Endothelial cell (in vitro differentiated cells): ENCODE results near the gene MPZL3. TPM values are rescaled to one million over a fixed set of nuclear protein-coding genes. Genes with fewer than 3 reads are reported as not detected.

ENCODE experiments used
- DNase-seq: peaks from one replicate; pipeline ENCODE4 v3.0.0; 2021; ENCODE audit warnings: low spot score
- H3K27ac Mint-ChIP-seq: one replicate; pipeline ENCODE4 v1.8.0; 2021; ENCODE audit warnings: mixed read lengths, inconsistent platforms; ENCODE audit not compliant: unreplicated experiment
- H3K27me3 Mint-ChIP-seq: one replicate; pipeline ENCODE4 v1.8.0; 2021; ENCODE audit warnings: mild to moderate bottlenecking, moderate library complexity, mixed read lengths, inconsistent platforms; ENCODE audit not compliant: unreplicated experiment
- H3K36me3 Mint-ChIP-seq: one replicate; pipeline ENCODE4 v1.8.0; 2021; ENCODE audit warnings: mild to moderate bottlenecking, low read depth, mixed read lengths, inconsistent platforms; ENCODE audit not compliant: unreplicated experiment
- H3K4me1 Mint-ChIP-seq: one replicate; pipeline ENCODE4 v1.8.0; 2021; ENCODE audit warnings: mild to moderate bottlenecking, mixed read lengths, inconsistent platforms; ENCODE audit not compliant: unreplicated experiment
- H3K4me3 Mint-ChIP-seq: one replicate; pipeline ENCODE4 v1.8.0; 2021; ENCODE audit warnings: mild to moderate bottlenecking, mixed read lengths, inconsistent platforms; ENCODE audit not compliant: unreplicated experiment
- H3K9me3 Mint-ChIP-seq: one replicate; pipeline ENCODE4 v1.8.0; 2021; ENCODE audit warnings: mixed read lengths, inconsistent platforms; ENCODE audit not compliant: unreplicated experiment
- CTCF ChIP-seq: fragments of 200-600 bp; sonication (generic); IDR thresholded peaks from one replicate; pipeline ENCODE4 v1.5.0; 2021; ENCODE audit warnings: antibody characterized with exemption; ENCODE audit not compliant: unreplicated experiment
- total RNA-seq: library from RNA; stranded (reverse); fragmentation: NEBNext Ultra II Directional; extraction: Animal tissue kit (Norgen Biotek cat#: 25700); gene quantifications from one replicate; pipeline ENCODE4 v1.2.1, GENCODE V29; 2021; ENCODE audit not compliant: unreplicated experiment

MPZL3 gene
- total RNA-seq, 1 donor from 2014 or later: 10.7 TPM

GRCh38 chr11:118263112-118263511 lies 10.9 kb upstream of the MPZL3 start:
- Mint-ChIP-seq H3K27me3 (peaks cover 4% of the 10 kb centered on the region), H3K4me3 (no peak overlapping the region), H3K36me3 (no peaks in the 10 kb centered on the region), H3K27ac (no peak overlapping the region), H3K4me1 (peaks cover 6% of the 10 kb centered on the region), H3K9me3 (no peaks in the 10 kb centered on the region)
- DNase-seq: no peak
- no peak for TF ChIP-seq CTCF

- no peak for DNase-seq
- Mint-ChIP-seq H3K4me3 (no peak overlapping the region), H3K36me3 (no peaks in the 10 kb centered on the region), H3K9me3 (no peaks in the 10 kb centered on the region), H3K27ac (no peak overlapping the region), H3K4me1 (peaks cover 4% of the 10 kb centered on the region), H3K27me3 (peaks cover 4% of the 10 kb centered on the region)
- TF ChIP-seq CTCF: no peak
Observed at GRCh38 chr11:118260353-118260752, 8.2 kb upstream of the MPZL3 start.

GRCh38 chr11:118259138-118259537 lies 7.0 kb upstream of the MPZL3 start:
- H3K4me3 Mint-ChIP-seq: no peak overlapping the region
- H3K36me3 Mint-ChIP-seq: no peaks in the 10 kb centered on the region
- no peak for TF ChIP-seq CTCF
- no peak for DNase-seq
- H3K4me1 Mint-ChIP-seq: peaks cover under 1% of the 10 kb centered on the region
- no peak overlapping the region for H3K27ac Mint-ChIP-seq
- no peaks in the 10 kb centered on the region for H3K9me3 Mint-ChIP-seq
- peaks cover 3% of the 10 kb centered on the region for H3K27me3 Mint-ChIP-seq

GRCh38 chr11:118258410-118258809 lies 6.2 kb upstream of the MPZL3 start:
- H3K27me3 Mint-ChIP-seq: no peaks in the 10 kb centered on the region
- H3K4me3 Mint-ChIP-seq: no peak overlapping the region
- H3K36me3 Mint-ChIP-seq: no peaks in the 10 kb centered on the region
- DNase-seq: no peak
- H3K4me1 Mint-ChIP-seq: no peaks in the 10 kb centered on the region
- no peaks in the 10 kb centered on the region for H3K9me3 Mint-ChIP-seq
- no peak overlapping the region for H3K27ac Mint-ChIP-seq
- peak; percentile 32 for TF ChIP-seq CTCF

GRCh38 chr11:118252688-118253087 lies 523 bp upstream of the MPZL3 start:
- H3K4me3 Mint-ChIP-seq: peak overlapping the region; percentile 94
- no peaks in the 10 kb centered on the region for H3K27me3 Mint-ChIP-seq
- H3K27ac Mint-ChIP-seq: peak overlapping the region; percentile 98
- no peaks in the 10 kb centered on the region for H3K36me3 Mint-ChIP-seq
- no peak for TF ChIP-seq CTCF
- peaks cover under 1% of the 10 kb centered on the region for H3K4me1 Mint-ChIP-seq
- no peak for DNase-seq
- H3K9me3 Mint-ChIP-seq: no peaks in the 10 kb centered on the region
